Gastrocnemius medialis (tissue), 4 donors: ENCODE measurements around the gene VEZF1. TPM values are rescaled to one million over a fixed set of nuclear protein-coding genes. Genes with fewer than 3 reads are reported as not detected.

Experiments
- ATAC-seq, 2 donors: fragments of 150-250 bp; one replicate each; pipeline ENCODE4 v1.9.1; 2016
- DNase-seq, 2 donors: peaks; one replicate each; pipeline ENCODE4 v3.0.0-alpha.2; 2019
- H3K27ac ChIP-seq, 4 donors: fragments of 200-600 bp; sonication (generic); 1 replicate in 1 of 4; 2 replicates in 3 of 4; pipeline ENCODE4 v1.5.1; 2016 to 2018; ENCODE audit warnings: mild to moderate bottlenecking in 2 of 4, moderate library complexity in 1 of 4
- H3K27me3 ChIP-seq, 3 donors: fragments of 200-600 bp; sonication (generic) in 2 of 3; 1 replicate in 1 of 3; 2 replicates in 2 of 3; pipeline versions ENCODE4 v1.5.1 to v1.6.0; 2016 to 2019; ENCODE audit warnings: mild to moderate bottlenecking in 1 of 3, moderate library complexity in 1 of 3
- H3K36me3 ChIP-seq, 2 donors: fragments of 200-600 bp; sonication (generic) in 1 of 2; one replicate each; pipeline ENCODE4 v1.5.1; 2017 to 2018
- H3K4me1 ChIP-seq, 2 donors: fragments of 200-600 bp; sonication (generic) in 1 of 2; one replicate each; pipeline ENCODE4 v1.5.1; 2016 to 2017; ENCODE audit warnings: mild to moderate bottlenecking in 2 of 2
- H3K4me3 ChIP-seq, 4 donors: fragments of 200-600 bp; sonication (generic) in 3 of 4; 1 replicate in 1 of 4; 2 replicates in 3 of 4; pipeline ENCODE4 v1.5.1; 2016 to 2019; ENCODE audit warnings: mild to moderate bottlenecking in 2 of 4
- H3K9me3 ChIP-seq, 3 donors: fragments of 200-600 bp; sonication (generic) in 2 of 3; 1 replicate in 1 of 3; 2 replicates in 2 of 3; pipeline ENCODE4 v1.5.1; 2016 to 2019
- CTCF ChIP-seq, 5 experiments: fragments of 450-650 bp in 3 of 5; fragments of 200-600 bp in 2 of 5; sonication (generic) in 2 of 5; IDR thresholded peaks in 4 of 5; conservative IDR thresholded peaks in 1 of 5; 1 replicate in 4 of 5; 2 replicates in 1 of 5; pipeline ENCODE4 v1.5.1; 2016 to 2019; ENCODE audit warnings: antibody characterized with exemption in 5 of 5, mild to moderate bottlenecking in 3 of 5, moderate library complexity in 3 of 5
- POLR2A ChIP-seq, 2 donors: fragments of 450-650 bp; IDR thresholded peaks; one replicate each; pipeline ENCODE4 v1.6.1; 2017; ENCODE audit warnings: antibody characterized with exemption in 2 of 2, mild to moderate bottlenecking in 2 of 2, moderate library complexity in 2 of 2
- in situ Hi-C, 4 donors: fragments of 200-750 bp; cut with MboI; loops; one replicate each; pipeline versions ENCODE4 v1.15.0 to v1.8.0; 2017; ENCODE audit warnings: low sequenced_read_pairs in 4 of 4
- intact Hi-C: fragments of 100-400 bp; cut with DNase I; formaldehyde crosslinking; loops from one replicate; pipeline ENCODE4 v1.15.1; 2023; ENCODE audit warnings: low total_unique reads
- total RNA-seq, 4 donors: library from RNA; depleted of rRNA; stranded (reverse); fragments of >200 nt; gene quantifications; one replicate each; pipeline versions ENCODE4 v1.1.0 to v1.2.3, GENCODE V29; 2016

The VEZF1 gene
- total RNA-seq, 4 donors from 2014 or later, result 99.9 to 137 (median 106) TPM

GRCh38 chr17:58002973-58003372 lies 14.9 kb upstream of the VEZF1 start:
- no peak for ATAC-seq
- H3K36me3 ChIP-seq, result peaks cover 0 to 53% of the 10 kb centered on the region in 2 donors
- H3K4me3 ChIP-seq, result no peak overlapping the region
- DNase-seq, result no peak
- in situ Hi-C loops (loop anchor here in 2 of 4 donors (10.0 to 25.0 kb wide), 2 partner anchors 109 to 112 kb away; no protein-coding TSS in a partner anchor), intact Hi-C loops (loop anchor here (10.0 kb wide), 1 partner anchor 338 kb away; no protein-coding TSS in a partner anchor)
- H3K27ac ChIP-seq, result peak overlapping the region in 3 of 4 donors; percentile 33 to 99 (median 96)
- no peaks in the 10 kb centered on the region for H3K9me3 ChIP-seq
- no peak for TF ChIP-seq POLR2A (IDR thresholded peaks at IDR 0.05)
- TF ChIP-seq CTCF (IDR thresholded peaks at IDR 0.05 in 4 of 5, conservative IDR thresholded peaks at IDR 0.05 in 1 of 5), result no peak
- H3K4me1 ChIP-seq, result peaks cover 63 to 64% of the 10 kb centered on the region in 2 donors
- H3K27me3 ChIP-seq, result no peaks in the 10 kb centered on the region

GRCh38 chr17:58002154-58002948 lies 14.3 kb upstream of the VEZF1 start:
- Histone ChIP-seq H3K27me3 (no peaks in the 10 kb centered on the region), H3K27ac (peak overlapping the region in 3 of 4 donors; percentile 20 to 99 (median 30)), H3K4me1 (peaks cover 60 to 62% of the 10 kb centered on the region in 2 donors), H3K9me3 (no peaks in the 10 kb centered on the region), H3K36me3 (peaks cover 0 to 59% of the 10 kb centered on the region in 2 donors), H3K4me3 (no peak overlapping the region)
- intact Hi-C loops, result loop anchor here (10.0 kb wide), 1 partner anchor 338 kb away; no protein-coding TSS in a partner anchor
- no peak for TF ChIP-seq POLR2A (IDR thresholded peaks at IDR 0.05)
- no peak for TF ChIP-seq CTCF (IDR thresholded peaks at IDR 0.05 in 4 of 5, conservative IDR thresholded peaks at IDR 0.05 in 1 of 5)
- no peak for DNase-seq
- in situ Hi-C loops, result loop anchor here in 2 of 4 donors (10.0 to 25.0 kb wide), 2 partner anchors 110 to 112 kb away; no protein-coding TSS in a partner anchor
- no peak for ATAC-seq

GRCh38 chr17:58001461-58002124 lies 13.5 kb upstream of the VEZF1 start:
- Histone ChIP-seq H3K36me3 (peaks cover 0 to 61% of the 10 kb centered on the region in 2 donors), H3K4me1 (peaks cover 60 to 62% of the 10 kb centered on the region in 2 donors), H3K9me3 (no peaks in the 10 kb centered on the region), H3K4me3 (no peak overlapping the region), H3K27me3 (no peaks in the 10 kb centered on the region), H3K27ac (peak overlapping the region in 2 of 4 donors; percentile 20 to 99)
- intact Hi-C loops, result loop anchor here (10.0 kb wide), 1 partner anchor 337 kb away; no protein-coding TSS in a partner anchor
- TF ChIP-seq CTCF (IDR thresholded peaks at IDR 0.05 in 4 of 5, conservative IDR thresholded peaks at IDR 0.05 in 1 of 5) (no peak), POLR2A (IDR thresholded peaks at IDR 0.05) (no peak)
- ATAC-seq (no peak), DNase-seq (no peak)
- in situ Hi-C loops, result loop anchor here in 2 of 4 donors (10.0 to 25.0 kb wide), 2 partner anchors 111 to 113 kb away; no protein-coding TSS in a partner anchor

GRCh38 chr17:57999496-58000017 lies 11.5 kb upstream of the VEZF1 start:
- no peak for DNase-seq
- H3K36me3 ChIP-seq, result peaks cover 0 to 46% of the 10 kb centered on the region in 2 donors
- H3K4me1 ChIP-seq, result peaks cover 59 to 60% of the 10 kb centered on the region in 2 donors
- H3K9me3 ChIP-seq, result no peaks in the 10 kb centered on the region
- H3K27ac ChIP-seq, result peak overlapping the region; percentile 18 to 52 (median 36)
- no peaks in the 10 kb centered on the region for H3K27me3 ChIP-seq
- in situ Hi-C loops (loop anchor here (5.0 to 25.0 kb wide), 6 partner anchors 113 to 912 kb away; partner anchors contain the start of genes AKAP1 (in 1 of the 4) and MSI2 (in 1 of the 4)), intact Hi-C loops (loop anchor here (1.0 to 10.0 kb wide), 3 partner anchors 141 to 405 kb away; no protein-coding TSS in a partner anchor)
- TF ChIP-seq POLR2A (IDR thresholded peaks at IDR 0.05) (no peak), CTCF (IDR thresholded peaks at IDR 0.05 in 4 of 5, conservative IDR thresholded peaks at IDR 0.05 in 1 of 5) (peak; percentile 73 to 87 (median 79))
- H3K4me3 ChIP-seq, result no peak overlapping the region
- peak; percentile 60 to 68 for ATAC-seq
